B cell (primary cell): Measurements from ENCODE around the gene FUCA1. TPM values are rescaled to one million over a fixed set of nuclear protein-coding genes. Genes with fewer than 3 reads are reported as not detected.
A peak's percentile ranks its signal among the peaks of the same experiment; 100 is the strongest.

ENCODE experiments used
- ATAC-seq: fragments of 200-7000 bp; cut with Tn5 transposase; one replicate; pipeline ENCODE4 v1.10.0; 2021; ENCODE audit warnings: low read depth, mild to moderate bottlenecking, moderate number of reproducible peaks, moderate library complexity
- CTCF ChIA-PET: fragments of 350-600 bp; sonication (Branson Sonifier 250); formaldehyde crosslinking; loops from one replicate; lab custom pipeline; 2021; ENCODE audit warnings: antibody characterized with exemption, inconsistent platforms; lab: Charles Lee
- POLR2A ChIA-PET: fragments of 350-600 bp; sonication (Branson Sonifier 250); formaldehyde crosslinking; loops from one replicate; lab custom pipeline; 2021; ENCODE audit warnings: antibody characterized with exemption; lab: Charles Lee
- DNase-seq: peaks from one replicate; pipeline ENCODE4 v3.0.0; 2013
- H2AFZ ChIP-seq: 2 replicates; pipeline ENCODE4 v1.6.1; 2012; ENCODE audit warnings: mild to moderate bottlenecking, low read depth, low read length; ENCODE audit not compliant: insufficient read depth, poor library complexity, severe bottlenecking
- H3K27ac ChIP-seq, 2 donors: 1 replicate in 1 of 2; 2 replicates in 1 of 2; pipeline ENCODE4 v1.5.1; 2012 to 2013; ENCODE audit warnings: low read length in 2 of 2, mild to moderate bottlenecking in 2 of 2, moderate library complexity in 1 of 2
- H3K27me3 ChIP-seq, 4 experiments: fragments of 200-600 bp in 1 of 4; sonication (generic) in 1 of 4; replicated peaks in 1 of 4; 1 replicate in 2 of 4; 2 replicates in 2 of 4; pipeline versions ENCODE4 v1.6.1 to v1.7.0; 2013 to 2016; ENCODE audit warnings: low read length in 3 of 4, mild to moderate bottlenecking in 2 of 4, mixed read lengths in 1 of 4, moderate library complexity in 1 of 4; ENCODE audit not compliant: insufficient read depth in 4 of 4, control insufficient read depth in 3 of 4; ENCODE audit errors: control extremely low read depth in 1 of 4
- H3K36me3 ChIP-seq, 2 experiments: replicated peaks in 1 of 2; 1 replicate in 1 of 2; 2 replicates in 1 of 2; pipeline versions ENCODE4 v1.6.1 to v1.7.1; 2013; ENCODE audit warnings: low read length in 1 of 2; ENCODE audit not compliant: insufficient read depth in 2 of 2, control insufficient read depth in 1 of 2; ENCODE audit errors: control extremely low read depth in 1 of 2, extremely low read depth in 1 of 2
- H3K4me1 ChIP-seq, 2 donors: fragments of 200-600 bp in 1 of 2; sonication (generic) in 1 of 2; 1 replicate in 1 of 2; 2 replicates in 1 of 2; pipeline versions ENCODE4 v1.5.1 to v1.6.1; 2013 to 2017; ENCODE audit warnings: low read length in 2 of 2; ENCODE audit not compliant: control insufficient read depth in 2 of 2, insufficient read depth in 2 of 2
- H3K4me2 ChIP-seq: replicated peaks from 2 replicates; pipeline ENCODE3; 2012; ENCODE audit warnings: mild to moderate bottlenecking, low read depth, low read length; ENCODE audit not compliant: poor library complexity, severe bottlenecking
- H3K4me3 ChIP-seq, 5 experiments: fragments of 200-600 bp in 1 of 5; sonication (generic) in 1 of 5; 1 replicate in 3 of 5; 2 replicates in 2 of 5; pipeline versions ENCODE4 v1.5.1 to v1.7.0; 2011 to 2016; ENCODE audit warnings: low read length in 4 of 5, mild to moderate bottlenecking in 4 of 5, low read depth in 2 of 5, control low read depth in 1 of 5, moderate library complexity in 1 of 5; ENCODE audit not compliant: insufficient read depth in 1 of 5; ENCODE audit errors: control extremely low read depth in 1 of 5, extremely low read depth in 1 of 5
- H3K79me2 ChIP-seq: fragments of 200-600 bp; sonication (generic); one replicate; pipeline ENCODE4 v1.6.0; 2016; ENCODE audit warnings: low read length; ENCODE audit not compliant: control insufficient read depth, insufficient read depth
- H3K9ac ChIP-seq: fragments of 200-600 bp; sonication (generic); 2 replicates; pipeline ENCODE4 v1.6.1; 2017; ENCODE audit warnings: mild to moderate bottlenecking, low read length, moderate library complexity
- H3K9me3 ChIP-seq, 3 donors: one replicate each; pipeline versions ENCODE4 v1.6.1 to v1.7.1; 2013; ENCODE audit warnings: low read length in 2 of 3; ENCODE audit not compliant: control insufficient read depth in 2 of 3, insufficient read depth in 1 of 3; ENCODE audit errors: control extremely low read depth in 1 of 3
- H4K20me1 ChIP-seq: 2 replicates; pipeline ENCODE4 v1.6.0; 2012; ENCODE audit warnings: mild to moderate bottlenecking, low read length; ENCODE audit not compliant: insufficient read depth, control insufficient read depth, poor library complexity, severe bottlenecking
- H3K27ac Mint-ChIP-seq: one replicate; pipeline ENCODE4 v1.8.0; 2021; ENCODE audit warnings: mixed read lengths
- H3K27me3 Mint-ChIP-seq: one replicate; pipeline ENCODE4 v1.8.0; 2021; ENCODE audit warnings: mixed read lengths
- H3K4me1 Mint-ChIP-seq: one replicate; pipeline ENCODE4 v1.8.0; 2021; ENCODE audit warnings: mixed read lengths
- H3K4me3 Mint-ChIP-seq: one replicate; pipeline ENCODE4 v1.8.0; 2021; ENCODE audit warnings: mixed read lengths
- H3K9me3 Mint-ChIP-seq: one replicate; pipeline ENCODE4 v1.8.0; 2022; ENCODE audit warnings: mixed read lengths; ENCODE audit not compliant: insufficient read depth
- CTCF ChIP-seq: fragments of 200-600 bp; IDR thresholded peaks from one replicate; pipeline ENCODE4 v1.8.0; 2022; ENCODE audit warnings: antibody characterized with exemption, mild to moderate bottlenecking
- EZH2 ChIP-seq: IDR thresholded peaks from 2 replicates; pipeline ENCODE4 v1.6.1; 2012; ENCODE audit warnings: borderline replicate concordance, low read depth, mild to moderate bottlenecking, moderate library complexity, low read length; ENCODE audit not compliant: insufficient read depth, poor library complexity, severe bottlenecking
- WGBS: methylation state at CpG from one replicate; pipeline ENCODE4 v1.1.5; 2013; ENCODE audit warnings: missing lambda C conversion rate; ENCODE audit not compliant: insufficient coverage; 5-methylcytosine and 5-hydroxymethylcytosine counted together
- intact Hi-C: fragments of 100-400 bp; cut with micrococcal nuclease; formaldehyde crosslinking; loops from one replicate; pipeline ENCODE4 v1.10.0; 2022
- polyA plus RNA-seq: library from polyadenylated mRNA; depleted of rRNA; stranded (reverse); fragments of >200 nt; gene quantifications from 2 replicates; pipeline ENCODE4 v1.2.3, GENCODE V29; 2012
- total RNA-seq, 2 donors: library from RNA; stranded (reverse); fragments of 120-200 nt in 1 of 2; gene quantifications; 1 replicate in 1 of 2; 2 replicates in 1 of 2; pipeline versions ENCODE4 v1.2.3 to v1.2.4, GENCODE V29; 2013 to 2022

The FUCA1 gene
- total and polyA plus RNA-seq, 2 donors (not counting 1 experiment from before 2014, with no cell fraction given) = 8.0 to 19.3 TPM

GRCh38 chr1:23800400-23801337 is 67.4 kb downstream of the FUCA1 start, which contains the start of gene GALE:
Gene GALE, minus strand, starts transcription at chr1:23800754. Its CDS starts 1,747 bp downstream, at chr1:23799007.
- DNase-seq (peak; percentile 98), ATAC-seq (peak; percentile 94)
- H3K4me1 ChIP-seq = peaks cover 15 to 20% of the 10 kb centered on the region in 2 donors
- Mint-ChIP-seq H3K4me3 (peak within 1 kb of the TSS; percentile 95), H3K27me3 (no peaks in the 10 kb centered on the region), H3K27ac (peak within 1 kb of the TSS; percentile 87), H3K9me3 (no peaks in the 10 kb centered on the region), H3K4me1 (peaks cover 18% of the 10 kb centered on the region)
- ChIA-PET CTCF (interaction anchor here (1.3 to 2.7 kb wide), 4 partner anchors 10 to 25 kb away, joined by 3 to 33 read pairs (median 4); partner anchors contain the start of genes HMGCL and PITHD1), POLR2A (interaction anchor here (0.6 to 1.9 kb wide), 7 partner anchors 9 to 701 kb away, joined by 3 to 7 read pairs (median 4); partner anchors contain the start of genes HMGCL, LYPLA2 and PITHD1)
- WGBS = under 1% methylated on average over 82 of the region's 82 CpGs
- intact Hi-C loops = loop anchor here (1.0 to 2.0 kb wide), 10 partner anchors 9 to 432 kb away; partner anchors contain the start of genes ASAP3, ELOA, HMGCL and LYPLA2
- peaks cover 0 to 3% (median 0%) of the 10 kb centered on the region in 3 donors for H3K9me3 ChIP-seq
- peak within 1 kb of the TSS; percentile 97 for H3K4me2 ChIP-seq
- peak within 1 kb of the TSS; percentile 95 for H3K9ac ChIP-seq
- H3K27me3 ChIP-seq = no peaks in the 10 kb centered on the region
- TF ChIP-seq EZH2 (no peak), CTCF (no peak)
- H3K36me3 ChIP-seq = peaks cover 2 to 9% of the 10 kb centered on the region in 2 experiments
- peak within 1 kb of the TSS; percentile 94 for H2AFZ ChIP-seq
- peak within 1 kb of the TSS; percentile 79 to 93 for H3K27ac ChIP-seq
- H3K4me3 ChIP-seq = peak within 1 kb of the TSS; percentile 39 to 99 (median 80)
- H3K79me2 ChIP-seq = peaks cover 4% of the 10 kb centered on the region
- H4K20me1 ChIP-seq = no peaks in the 10 kb centered on the region
